ENCODE results near the gene GUCD1. TPM values are rescaled to one million over a fixed set of nuclear protein-coding genes. Genes with fewer than 3 reads are reported as not detected.

The GUCD1 gene
- polyA plus RNA-seq, 1 donor (not counting 4 experiments of a cell fraction or from before 2014, with no cell fraction given): 43.0 TPM

DNA sequence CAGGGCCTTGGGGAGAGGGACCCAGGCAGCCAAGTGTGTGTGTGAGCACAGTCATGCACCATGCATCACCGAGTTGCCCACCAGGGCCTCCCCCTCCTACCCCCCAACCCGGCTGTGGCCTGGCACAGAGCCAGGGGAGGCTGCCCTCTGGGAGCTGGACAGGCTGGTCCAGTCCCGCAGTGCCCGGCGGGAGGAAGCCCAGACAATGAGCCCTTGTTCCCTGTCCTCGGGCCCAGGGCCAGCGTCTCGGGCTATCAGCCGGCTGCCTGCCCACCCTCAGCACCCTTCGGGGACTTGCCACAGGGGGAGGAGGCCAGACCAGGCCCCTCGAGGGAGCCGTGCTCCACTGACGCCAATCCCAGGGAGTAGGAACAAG is 33.4 kb upstream of the GUCD1 start:
- Histone ChIP-seq H3K4me2 (ENCODE audit: control insufficient read depth, extremely low read depth, insufficient read depth, low read depth, low read length) (no peak overlapping the region), H3K4me1 (ENCODE audit: control insufficient read depth, extremely low read depth, insufficient read depth, low read length) (peaks cover 17% of the 10 kb centered on the region), H3K9me1 (ENCODE audit: control insufficient read depth, extremely low read depth, insufficient read depth, low read length) (no peaks in the 10 kb centered on the region), H3K9me3 (ENCODE audit: control insufficient read depth, low read depth, low read length) (no peaks in the 10 kb centered on the region), H3K4me3 (ENCODE audit: control insufficient read depth in 2 of 3, extremely low read depth in 1 of 3, insufficient read depth in 2 of 3, low read depth in 1 of 3, low read length in 3 of 3) (no peak overlapping the region), H3K27ac (ENCODE audit: control insufficient read depth, insufficient read depth, low read length) (no peak overlapping the region), H3K27me3 (ENCODE audit: control insufficient read depth, extremely low read depth, insufficient read depth, low read length) (no peaks in the 10 kb centered on the region), H3K79me2 (ENCODE audit: control insufficient read depth, insufficient read depth, low read length) (no peaks in the 10 kb centered on the region), H4K20me1 (ENCODE audit: control insufficient read depth, extremely low read depth, insufficient read depth, low read length) (no peaks in the 10 kb centered on the region), H3K36me3 (ENCODE audit: control insufficient read depth in 2 of 2, extremely low read depth in 1 of 2, insufficient read depth in 2 of 2, low read length in 2 of 2) (peaks cover 4% of the 10 kb centered on the region in 2 experiments), H2AFZ (ENCODE audit: control insufficient read depth, low read length) (no peak overlapping the region), H3K9ac (ENCODE audit: control insufficient read depth, extremely low read depth, insufficient read depth, low read length) (no peak overlapping the region)
- FAIRE-seq (no peak), DNase-seq (ENCODE audit: low read depth, low spot score) (no peak)
- no peak for TF ChIP-seq EZH2 (IDR thresholded peaks at IDR 0.05; ENCODE audit: low read length)
- TF ChIP-seq, protein P1, sequence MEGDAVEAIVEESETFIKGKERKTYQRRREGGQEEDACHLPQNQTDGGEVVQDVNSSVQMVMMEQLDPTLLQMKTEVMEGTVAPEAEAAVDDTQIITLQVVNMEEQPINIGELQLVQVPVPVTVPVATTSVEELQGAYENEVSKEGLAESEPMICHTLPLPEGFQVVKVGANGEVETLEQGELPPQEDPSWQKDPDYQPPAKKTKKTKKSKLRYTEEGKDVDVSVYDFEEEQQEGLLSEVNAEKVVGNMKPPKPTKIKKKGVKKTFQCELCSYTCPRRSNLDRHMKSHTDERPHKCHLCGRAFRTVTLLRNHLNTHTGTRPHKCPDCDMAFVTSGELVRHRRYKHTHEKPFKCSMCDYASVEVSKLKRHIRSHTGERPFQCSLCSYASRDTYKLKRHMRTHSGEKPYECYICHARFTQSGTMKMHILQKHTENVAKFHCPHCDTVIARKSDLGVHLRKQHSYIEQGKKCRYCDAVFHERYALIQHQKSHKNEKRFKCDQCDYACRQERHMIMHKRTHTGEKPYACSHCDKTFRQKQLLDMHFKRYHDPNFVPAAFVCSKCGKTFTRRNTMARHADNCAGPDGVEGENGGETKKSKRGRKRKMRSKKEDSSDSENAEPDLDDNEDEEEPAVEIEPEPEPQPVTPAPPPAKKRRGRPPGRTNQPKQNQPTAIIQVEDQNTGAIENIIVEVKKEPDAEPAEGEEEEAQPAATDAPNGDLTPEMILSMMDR (optimal IDR thresholded peaks at IDR 0.05 in 1 of 3, IDR thresholded peaks at IDR 0.05 in 1 of 3, conservative IDR thresholded peaks at IDR 0.05 in 1 of 3; ENCODE audit: extremely low read depth in 1 of 3, insufficient read depth in 2 of 3, low read length in 3 of 3): no peak
- dilution Hi-C loops (cut with MboI; ENCODE audit: extremely low pct_ligation_motif_present, low sequenced_read_pairs): no loop called here

DNA sequence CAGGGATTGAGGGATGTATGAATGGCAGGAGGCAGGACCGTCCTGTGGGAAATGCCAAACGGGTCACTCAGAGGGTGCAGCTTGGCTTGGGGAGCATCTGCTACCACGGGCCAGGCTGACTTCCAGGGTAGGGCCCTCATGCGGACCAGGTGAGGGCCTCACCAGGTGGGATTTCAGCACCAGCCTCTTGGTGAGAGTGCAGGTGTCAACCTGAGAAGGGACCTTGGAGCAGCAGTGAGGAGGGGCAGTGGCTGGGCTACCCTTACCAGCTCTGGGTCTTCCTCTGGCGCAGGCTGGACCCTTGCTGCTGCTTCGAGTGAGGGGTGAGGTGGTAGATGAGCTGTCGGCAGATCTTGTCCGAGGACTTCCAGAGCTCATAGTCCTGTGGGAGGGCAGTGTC is 33.0 kb upstream of the GUCD1 start:
- Histone ChIP-seq H2AFZ (ENCODE audit: control insufficient read depth, low read length) (no peak overlapping the region), H3K27ac (ENCODE audit: control insufficient read depth, insufficient read depth, low read length) (no peak overlapping the region), H3K36me3 (ENCODE audit: control insufficient read depth in 2 of 2, extremely low read depth in 1 of 2, insufficient read depth in 2 of 2, low read length in 2 of 2) (peaks cover 4% of the 10 kb centered on the region in 2 experiments), H3K9ac (ENCODE audit: control insufficient read depth, extremely low read depth, insufficient read depth, low read length) (no peak overlapping the region), H4K20me1 (ENCODE audit: control insufficient read depth, extremely low read depth, insufficient read depth, low read length) (no peaks in the 10 kb centered on the region), H3K9me1 (ENCODE audit: control insufficient read depth, extremely low read depth, insufficient read depth, low read length) (no peaks in the 10 kb centered on the region), H3K4me3 (ENCODE audit: control insufficient read depth in 2 of 3, extremely low read depth in 1 of 3, insufficient read depth in 2 of 3, low read depth in 1 of 3, low read length in 3 of 3) (no peak overlapping the region), H3K79me2 (ENCODE audit: control insufficient read depth, insufficient read depth, low read length) (no peaks in the 10 kb centered on the region), H3K4me2 (ENCODE audit: control insufficient read depth, extremely low read depth, insufficient read depth, low read depth, low read length) (no peak overlapping the region), H3K27me3 (ENCODE audit: control insufficient read depth, extremely low read depth, insufficient read depth, low read length) (no peaks in the 10 kb centered on the region), H3K4me1 (ENCODE audit: control insufficient read depth, extremely low read depth, insufficient read depth, low read length) (peaks cover 20% of the 10 kb centered on the region), H3K9me3 (ENCODE audit: control insufficient read depth, low read depth, low read length) (no peaks in the 10 kb centered on the region)
- FAIRE-seq (no peak), DNase-seq (ENCODE audit: low read depth, low spot score) (no peak)
- TF ChIP-seq, protein P1 (optimal IDR thresholded peaks at IDR 0.05 in 1 of 3, IDR thresholded peaks at IDR 0.05 in 1 of 3, conservative IDR thresholded peaks at IDR 0.05 in 1 of 3; ENCODE audit: extremely low read depth in 1 of 3, insufficient read depth in 2 of 3, low read length in 3 of 3): no peak
- no peak for TF ChIP-seq EZH2 (IDR thresholded peaks at IDR 0.05; ENCODE audit: low read length)
- dilution Hi-C loops (cut with MboI; ENCODE audit: extremely low pct_ligation_motif_present, low sequenced_read_pairs): no loop called here
